Measurements from ENCODE around the gene CDC34.

GRCh38 chr19:540867-541637 is 9.5 kb downstream of the CDC34 start:
- no peak for TF ChIP-seq CTCF (IDR thresholded peaks at IDR 0.05)
- TF ChIP-seq POLR2A (IDR thresholded peaks at IDR 0.05): no peak
